ENCODE results near the gene TMEM30B. TPM values are rescaled to one million over a fixed set of nuclear protein-coding genes. Genes with fewer than 3 reads are reported as not detected.

Gene TMEM30B
- total RNA-seq, 1 experiment from 2014 or later, result 0.12 TPM

DNA sequence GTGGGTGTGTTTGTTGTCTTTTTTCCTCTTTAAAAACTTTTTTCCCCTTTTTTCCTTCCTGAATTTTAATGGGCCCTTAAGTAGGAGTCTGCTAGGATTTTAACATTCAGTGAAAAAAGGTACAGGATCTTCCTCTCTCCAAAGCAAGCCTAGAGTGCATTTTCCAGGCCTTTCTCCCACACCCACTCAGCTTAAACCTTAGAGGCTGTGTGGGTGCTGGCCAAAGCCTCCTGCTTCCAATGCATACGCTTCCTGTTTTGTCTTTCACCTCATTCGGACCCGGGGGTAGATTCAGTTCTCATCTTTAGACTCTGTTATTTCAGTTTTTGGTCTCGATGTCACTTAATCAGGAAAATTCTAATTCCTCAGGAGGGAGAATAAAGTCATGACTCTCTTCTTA is 51.2 kb downstream of the TMEM30B start:
- TF ChIP-seq POLR2AphosphoS5 (IDR thresholded peaks at IDR 0.05; ENCODE audit: low read depth, low read length) (no peak), SIN3A (IDR thresholded peaks at IDR 0.05; ENCODE audit: low read depth) (no peak), FOSL1 (IDR thresholded peaks at IDR 0.05; ENCODE audit: low read depth) (no peak), CTCF (IDR thresholded peaks at IDR 0.05 in 2 of 3, conservative IDR thresholded peaks at IDR 0.05 in 1 of 3; ENCODE audit: borderline replicate concordance in 1 of 3, insufficient read depth in 1 of 3, low read depth in 2 of 3, low read length in 2 of 3) (no peak), JUND (IDR thresholded peaks at IDR 0.05) (no peak), ATF3 (IDR thresholded peaks at IDR 0.05) (no peak), CEBPB (IDR thresholded peaks at IDR 0.05; ENCODE audit: low read depth) (no peak), ZFX (IDR thresholded peaks at IDR 0.05) (no peak), CBX3 (IDR thresholded peaks at IDR 0.05; ENCODE audit: low read depth) (no peak), REST (IDR thresholded peaks at IDR 0.05; ENCODE audit: low read depth) (no peak), SRF (IDR thresholded peaks at IDR 0.05; ENCODE audit: low read depth) (no peak), ELF1 (IDR thresholded peaks at IDR 0.05; ENCODE audit: borderline replicate concordance, low read depth) (no peak), EGR1 (IDR thresholded peaks at IDR 0.05; ENCODE audit: low read depth) (no peak), EZH2 (IDR thresholded peaks at IDR 0.05) (no peak), POLR2A (IDR thresholded peaks at IDR 0.05; ENCODE audit: borderline replicate concordance, extremely low read depth, insufficient read depth, insufficient read length) (no peak), RAD21 (IDR thresholded peaks at IDR 0.05; ENCODE audit: low read depth) (no peak)
- TF ChIP-seq, protein P1, sequence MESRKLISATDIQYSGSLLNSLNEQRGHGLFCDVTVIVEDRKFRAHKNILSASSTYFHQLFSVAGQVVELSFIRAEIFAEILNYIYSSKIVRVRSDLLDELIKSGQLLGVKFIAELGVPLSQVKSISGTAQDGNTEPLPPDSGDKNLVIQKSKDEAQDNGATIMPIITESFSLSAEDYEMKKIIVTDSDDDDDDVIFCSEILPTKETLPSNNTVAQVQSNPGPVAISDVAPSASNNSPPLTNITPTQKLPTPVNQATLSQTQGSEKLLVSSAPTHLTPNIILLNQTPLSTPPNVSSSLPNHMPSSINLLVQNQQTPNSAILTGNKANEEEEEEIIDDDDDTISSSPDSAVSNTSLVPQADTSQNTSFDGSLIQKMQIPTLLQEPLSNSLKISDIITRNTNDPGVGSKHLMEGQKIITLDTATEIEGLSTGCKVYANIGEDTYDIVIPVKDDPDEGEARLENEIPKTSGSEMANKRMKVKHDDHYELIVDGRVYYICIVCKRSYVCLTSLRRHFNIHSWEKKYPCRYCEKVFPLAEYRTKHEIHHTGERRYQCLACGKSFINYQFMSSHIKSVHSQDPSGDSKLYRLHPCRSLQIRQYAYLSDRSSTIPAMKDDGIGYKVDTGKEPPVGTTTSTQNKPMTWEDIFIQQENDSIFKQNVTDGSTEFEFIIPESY (IDR thresholded peaks at IDR 0.05; ENCODE audit: extremely low read depth, insufficient replicate concordance, low read length), result no peak
- Histone ChIP-seq H2AFZ (ENCODE audit: low read depth, low read length, poor library complexity, severe bottlenecking) (no peak overlapping the region), H3K4me2 (ENCODE audit: low read length) (no peak overlapping the region), H3K9me3 (ENCODE audit: control insufficient read depth in 1 of 2, insufficient read depth in 1 of 2, low read depth in 1 of 2, low read length in 2 of 2) (no peaks in the 10 kb centered on the region), H3K27me3 (ENCODE audit: insufficient read depth, low read length) (no peaks in the 10 kb centered on the region), H3K27ac (ENCODE audit: low read depth, low read length) (no peak overlapping the region), H3K4me3 (replicated peaks in 1 of 2; ENCODE audit: low read depth in 1 of 2, low read length in 2 of 2) (no peak overlapping the region), H3K9me2 (ENCODE audit: insufficient read depth) (no peaks in the 10 kb centered on the region), H3K4me1 (ENCODE audit: control insufficient read depth in 1 of 2, insufficient read depth in 2 of 2, low read length in 2 of 2) (no peaks in the 10 kb centered on the region), H3K36me3 (ENCODE audit: control insufficient read depth in 1 of 2, insufficient read depth in 2 of 2, low read length in 2 of 2) (no peaks in the 10 kb centered on the region), H4K20me1 (ENCODE audit: insufficient read depth) (no peaks in the 10 kb centered on the region), H3K79me2 (ENCODE audit: insufficient read depth, low read length) (no peaks in the 10 kb centered on the region), H3K9ac (ENCODE audit: low read length) (no peak overlapping the region)
- ChIA-PET POLR2A (no interaction called here), RAD21 (ENCODE audit: low non-redundant PET in 1 of 2, low total read pairs in 2 of 2, uncharacterized antibody in 2 of 2, unreplicated experiment in 2 of 2) (no interaction called here), CTCF (no interaction called here)
- ATAC-seq (no peak), DNase-seq (ENCODE audit: low read depth, low spot score) (no peak)
- intact Hi-C loops (cut with micrococcal nuclease), result no loop called here
- BruUV-seq (replicated peaks), result no TSS peak

Measured in HCT116 (cell line).